Adipocyte (in vitro differentiated cells): ENCODE measurements around the gene CXCL13.
A peak's percentile ranks its signal among the peaks of the same experiment; 100 is the strongest.

Experiments
- DNase-seq: peaks from one replicate; pipeline ENCODE4 v3.0.0-alpha.2; 2015; ENCODE audit warnings: low read depth
- H3K27me3 ChIP-seq: replicated peaks from 2 replicates; pipeline ENCODE4 v1.7.0; 2013; ENCODE audit warnings: mild to moderate bottlenecking, low read length, moderate library complexity; ENCODE audit not compliant: control insufficient read depth, insufficient read depth
- H3K36me3 ChIP-seq: 2 replicates; pipeline ENCODE4 v1.7.0; 2013; ENCODE audit warnings: low read length, mild to moderate bottlenecking, moderate library complexity; ENCODE audit not compliant: control insufficient read depth, insufficient read depth, severe bottlenecking
- H3K4me1 ChIP-seq: 2 replicates; pipeline ENCODE4 v1.7.0; 2013; ENCODE audit warnings: mild to moderate bottlenecking, low read length, moderate library complexity; ENCODE audit not compliant: control insufficient read depth, insufficient read depth
- H3K4me3 ChIP-seq: 2 replicates; pipeline ENCODE4 v1.7.0; 2013; ENCODE audit warnings: mild to moderate bottlenecking, low read length, moderate library complexity
- H3K9ac ChIP-seq: 2 replicates; pipeline ENCODE4 v1.7.0; 2013; ENCODE audit warnings: mild to moderate bottlenecking, low read length, moderate library complexity
- H3K9me3 ChIP-seq: 2 replicates; pipeline ENCODE4 v1.7.0; 2013; ENCODE audit warnings: mild to moderate bottlenecking, low read length, moderate library complexity; ENCODE audit not compliant: control insufficient read depth

Gene CXCL13

DNA sequence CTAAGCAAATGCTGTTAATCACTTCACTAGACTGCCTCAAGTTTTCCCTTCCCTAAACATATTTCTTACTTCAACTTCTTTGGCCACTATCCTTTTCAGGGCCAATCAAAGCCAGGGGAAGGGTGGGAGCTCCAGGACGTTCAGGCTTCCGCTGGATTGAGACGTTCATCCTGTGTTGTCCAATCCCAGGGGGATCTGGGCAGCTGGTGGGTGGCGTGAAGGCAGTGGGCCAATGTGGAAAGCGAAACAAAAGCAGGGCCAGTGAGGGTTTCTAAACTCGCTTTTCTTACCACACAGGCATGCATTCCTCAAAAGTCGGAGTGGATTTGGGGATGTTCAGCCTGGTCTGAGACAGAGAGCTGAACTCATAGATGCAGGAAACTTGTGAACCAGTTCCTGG lies 7.6 kb downstream of the CXCL13 start:
- Histone ChIP-seq H3K36me3 (no peaks in the 10 kb centered on the region), H3K4me1 (no peaks in the 10 kb centered on the region), H3K9ac (no peak overlapping the region), H3K4me3 (no peak overlapping the region), H3K27me3 (peaks cover 18% of the 10 kb centered on the region), H3K9me3 (no peaks in the 10 kb centered on the region)
- no peak for DNase-seq

DNA sequence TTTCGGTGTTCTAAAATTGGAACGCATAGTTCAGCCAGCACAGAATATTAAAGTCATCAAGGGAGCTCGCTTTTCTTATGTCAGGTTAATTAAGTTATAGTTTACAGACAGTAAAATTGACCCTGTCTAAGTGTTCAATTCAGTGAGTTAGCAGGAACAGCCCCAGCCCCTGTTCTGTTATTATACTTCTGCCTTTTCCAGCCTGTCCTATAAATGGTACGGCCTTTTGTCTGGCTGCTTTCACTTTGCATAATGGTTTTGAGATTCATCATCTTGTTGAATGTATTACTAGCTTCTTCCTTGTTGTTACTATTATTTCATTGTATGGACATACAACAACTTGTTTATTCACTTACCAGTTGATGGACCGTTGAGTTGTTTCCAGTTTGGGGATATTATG lies 9.5 kb downstream of the CXCL13 start:
- Histone ChIP-seq H3K9ac (no peak overlapping the region), H3K27me3 (peaks cover 8% of the 10 kb centered on the region), H3K36me3 (no peaks in the 10 kb centered on the region), H3K4me1 (peaks cover 5% of the 10 kb centered on the region), H3K9me3 (no peaks in the 10 kb centered on the region), H3K4me3 (no peak overlapping the region)
- no peak for DNase-seq

DNA sequence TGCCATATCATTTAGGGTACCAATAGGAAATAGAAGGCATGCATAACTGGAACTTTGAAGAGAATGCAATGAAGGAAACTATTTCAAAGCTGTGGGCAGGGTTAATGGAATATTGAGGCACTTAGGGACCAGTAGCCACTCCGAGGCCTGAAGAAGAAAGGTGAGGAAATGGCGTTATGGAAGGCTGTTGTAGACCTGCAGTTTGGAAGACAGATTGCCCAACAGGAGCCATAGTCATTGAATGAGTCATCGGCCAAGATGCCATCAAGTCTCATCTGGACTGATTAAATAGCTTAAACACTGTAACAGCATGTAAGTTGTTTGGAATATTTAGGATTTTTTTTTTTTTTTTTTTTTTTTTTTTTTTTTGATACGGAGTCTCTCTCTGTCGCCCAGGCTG lies 11.6 kb downstream of the CXCL13 start:
- Histone ChIP-seq H3K36me3 (no peaks in the 10 kb centered on the region), H3K9me3 (no peaks in the 10 kb centered on the region), H3K9ac (no peak overlapping the region), H3K27me3 (no peaks in the 10 kb centered on the region), H3K4me1 (peaks cover 5% of the 10 kb centered on the region), H3K4me3 (no peak overlapping the region)
- no peak for DNase-seq

DNA sequence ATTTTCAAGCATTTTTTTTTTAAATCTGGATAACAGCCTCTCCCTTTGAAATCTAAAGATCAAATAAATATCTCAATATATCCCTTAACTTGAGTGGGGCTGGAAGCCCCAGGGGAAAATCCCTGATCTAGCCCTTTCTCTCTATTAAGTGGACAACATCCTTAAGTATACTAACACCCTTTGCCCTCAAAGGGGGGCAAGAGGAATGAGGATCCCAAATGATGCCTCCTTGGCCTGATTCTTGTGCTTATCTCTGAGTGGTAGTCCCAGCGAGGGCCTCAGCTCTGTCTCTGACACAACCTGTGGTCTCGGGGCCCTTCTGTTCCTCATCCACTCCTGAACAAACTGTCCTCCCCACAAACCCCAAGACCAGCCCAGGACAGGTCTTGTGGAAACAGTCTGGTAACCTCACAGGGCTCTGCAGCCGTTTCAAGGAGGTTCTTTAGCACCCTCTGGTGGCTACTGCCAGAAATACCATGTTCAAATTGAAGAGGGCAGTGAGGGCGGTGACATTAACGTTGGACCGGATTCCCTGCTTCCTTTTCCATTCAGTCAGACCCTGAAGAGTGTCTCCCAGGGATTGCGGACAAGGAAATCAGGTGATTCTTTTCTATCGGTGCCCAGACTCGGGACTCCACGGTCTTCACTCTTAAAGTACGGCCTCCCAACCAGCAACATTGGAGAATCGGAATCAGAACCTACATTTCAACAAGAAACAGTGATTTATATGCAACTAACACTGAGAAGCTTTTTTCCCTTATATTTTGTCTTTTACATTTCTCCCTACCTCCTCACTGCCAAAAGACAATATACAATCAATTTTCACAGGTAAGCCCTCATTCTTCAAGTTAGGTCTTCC lies 13.0 kb downstream of the CXCL13 start:
- peak; percentile 90 for DNase-seq
- H3K4me3 ChIP-seq: peak overlapping the region; percentile 31
- peak overlapping the region; percentile 13 for H3K9ac ChIP-seq
- H3K36me3 ChIP-seq: no peaks in the 10 kb centered on the region
- H3K4me1 ChIP-seq: peaks cover 14% of the 10 kb centered on the region
- H3K9me3 ChIP-seq: no peaks in the 10 kb centered on the region
- no peaks in the 10 kb centered on the region for H3K27me3 ChIP-seq

DNA sequence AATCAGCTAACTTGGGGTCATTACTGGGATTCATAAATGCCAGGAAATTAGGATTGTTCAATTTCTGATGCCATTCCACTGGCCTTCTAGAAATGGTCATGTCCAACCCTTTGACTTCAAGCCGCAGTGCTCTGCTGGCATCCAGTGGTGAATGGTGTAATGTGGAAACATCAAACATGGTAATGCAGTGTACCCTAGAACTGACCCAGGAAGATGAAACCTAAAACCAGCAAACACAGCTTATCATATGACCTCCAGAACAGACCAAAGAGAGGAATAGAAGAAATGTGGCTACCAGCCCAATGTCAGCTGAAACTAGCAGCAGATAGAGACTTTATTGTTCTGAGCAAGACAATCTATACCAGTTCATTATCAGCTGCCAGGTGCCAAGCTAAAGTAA lies 13.8 kb downstream of the CXCL13 start:
- H3K27me3 ChIP-seq: no peaks in the 10 kb centered on the region
- H3K4me3 ChIP-seq: no peak overlapping the region
- no peak overlapping the region for H3K9ac ChIP-seq
- H3K9me3 ChIP-seq: no peaks in the 10 kb centered on the region
- peak; percentile 8 for DNase-seq
- H3K4me1 ChIP-seq: peaks cover 14% of the 10 kb centered on the region
- no peaks in the 10 kb centered on the region for H3K36me3 ChIP-seq

DNA sequence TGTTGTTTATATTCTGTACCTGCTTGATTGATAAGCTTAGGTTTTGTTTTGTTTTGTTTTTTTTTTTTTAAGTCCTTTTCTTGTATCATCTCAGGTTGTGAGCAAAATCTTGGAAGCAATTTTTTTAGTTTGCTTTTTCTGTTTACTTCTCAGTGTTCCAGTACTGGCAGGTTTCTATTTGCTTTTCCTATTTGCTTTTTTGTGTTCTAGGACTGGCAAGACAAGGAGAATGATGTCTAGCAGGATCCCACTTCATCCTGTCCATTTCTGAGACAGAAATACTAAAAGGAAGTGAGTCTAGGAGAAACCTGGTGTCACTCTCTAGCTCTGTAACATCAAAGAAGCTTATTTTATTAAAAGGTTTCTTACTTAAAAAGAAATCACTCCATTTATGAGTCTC lies 15.6 kb downstream of the CXCL13 start:
- DNase-seq: no peak
- Histone ChIP-seq H3K4me3 (no peak overlapping the region), H3K9ac (no peak overlapping the region), H3K4me1 (peaks cover 14% of the 10 kb centered on the region), H3K27me3 (no peaks in the 10 kb centered on the region), H3K36me3 (no peaks in the 10 kb centered on the region), H3K9me3 (no peaks in the 10 kb centered on the region)

- DNase-seq: no peak
- peaks cover 14% of the 10 kb centered on the region for H3K4me1 ChIP-seq
- no peak overlapping the region for H3K9ac ChIP-seq
- no peaks in the 10 kb centered on the region for H3K27me3 ChIP-seq
- no peaks in the 10 kb centered on the region for H3K9me3 ChIP-seq
- H3K4me3 ChIP-seq: no peak overlapping the region
- H3K36me3 ChIP-seq: no peaks in the 10 kb centered on the region
Observed at GRCh38 chr4:77623091-77623490, 17.5 kb downstream of the CXCL13 start.

DNA sequence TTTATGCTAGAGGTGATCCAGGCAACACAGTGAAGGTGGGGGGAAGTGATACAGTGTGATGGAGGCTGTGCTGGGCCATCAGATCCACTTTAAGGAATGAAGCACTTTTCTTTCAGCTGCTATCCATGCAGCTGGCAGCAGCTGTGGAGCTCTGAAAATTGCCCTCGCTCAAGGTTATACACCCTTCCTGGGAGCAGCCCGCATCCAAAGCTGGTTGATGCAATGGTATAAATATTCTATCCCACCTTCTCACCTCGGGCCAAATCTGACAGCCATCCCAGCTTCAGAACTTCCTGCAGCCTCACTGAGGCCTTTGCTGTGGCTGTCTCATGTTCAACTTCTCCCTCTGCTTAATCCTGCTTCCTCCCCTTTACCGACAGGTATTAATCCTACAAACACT lies 18.6 kb downstream of the CXCL13 start:
- H3K9ac ChIP-seq: no peak overlapping the region
- peaks cover 9% of the 10 kb centered on the region for H3K4me1 ChIP-seq
- no peaks in the 10 kb centered on the region for H3K9me3 ChIP-seq
- no peaks in the 10 kb centered on the region for H3K36me3 ChIP-seq
- no peak overlapping the region for H3K4me3 ChIP-seq
- no peak for DNase-seq
- no peaks in the 10 kb centered on the region for H3K27me3 ChIP-seq

DNA sequence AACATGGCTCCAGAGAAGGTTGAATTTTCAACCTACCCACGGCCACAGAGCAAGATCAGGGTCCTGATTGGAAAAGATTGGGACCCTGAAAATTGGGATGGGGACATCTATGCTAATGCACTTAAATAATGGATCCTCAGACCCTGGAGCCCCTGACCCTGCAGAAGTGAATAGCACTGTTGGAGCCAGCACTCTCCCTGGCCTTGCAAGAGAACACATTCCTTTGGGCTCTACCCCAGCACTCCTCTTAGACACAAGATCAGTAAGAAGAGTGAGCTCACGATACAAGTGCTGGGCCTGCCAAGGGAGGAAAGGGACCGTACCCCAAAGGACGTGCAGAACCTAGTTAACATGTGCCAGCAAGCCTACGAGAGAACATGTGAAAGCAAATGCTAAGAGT lies 19.9 kb downstream of the CXCL13 start:
- no peaks in the 10 kb centered on the region for H3K36me3 ChIP-seq
- H3K27me3 ChIP-seq: no peaks in the 10 kb centered on the region
- no peak for DNase-seq
- no peak overlapping the region for H3K4me3 ChIP-seq
- no peak overlapping the region for H3K9ac ChIP-seq
- peaks cover 9% of the 10 kb centered on the region for H3K4me1 ChIP-seq
- H3K9me3 ChIP-seq: no peaks in the 10 kb centered on the region

GRCh38 chr4:77629885-77630284 lies 24.3 kb downstream of the CXCL13 start:
- no peak overlapping the region for H3K9ac ChIP-seq
- no peaks in the 10 kb centered on the region for H3K9me3 ChIP-seq
- H3K4me3 ChIP-seq: no peak overlapping the region
- H3K36me3 ChIP-seq: no peaks in the 10 kb centered on the region
- no peak for DNase-seq
- no peaks in the 10 kb centered on the region for H3K27me3 ChIP-seq
- no peaks in the 10 kb centered on the region for H3K4me1 ChIP-seq

DNA sequence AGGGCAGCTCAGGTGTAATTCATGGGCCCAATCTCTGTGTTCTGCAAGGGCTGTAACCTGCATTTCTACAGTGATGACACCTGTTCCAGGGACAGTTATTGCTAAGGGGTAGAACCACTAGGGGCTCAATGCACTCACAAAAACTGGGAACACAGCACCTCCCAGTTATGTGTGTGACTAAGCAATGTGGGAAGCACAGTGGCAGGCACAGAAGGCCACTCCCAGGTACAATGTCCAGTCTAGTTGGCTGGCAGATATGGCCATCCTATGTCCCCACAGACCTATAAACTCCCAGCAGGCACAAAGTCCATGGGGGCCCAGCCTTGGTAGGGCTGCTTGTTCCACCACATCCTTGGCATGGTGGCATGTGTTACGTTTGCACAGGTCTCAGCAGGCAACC lies 25.7 kb downstream of the CXCL13 start:
- H3K9me3 ChIP-seq: no peaks in the 10 kb centered on the region
- H3K9ac ChIP-seq: no peak overlapping the region
- no peaks in the 10 kb centered on the region for H3K36me3 ChIP-seq
- H3K4me3 ChIP-seq: no peak overlapping the region
- no peak for DNase-seq
- no peaks in the 10 kb centered on the region for H3K4me1 ChIP-seq
- H3K27me3 ChIP-seq: no peaks in the 10 kb centered on the region
